PC-9 (cell line): ENCODE results near the gene COL13A1. TPM values are rescaled to one million over a fixed set of nuclear protein-coding genes. Genes with fewer than 3 reads are reported as not detected.

ENCODE experiments used
- BruUV-seq: library from RNA; stranded (reverse); fragments of 400-500 nt; replicated peaks from 2 replicates; lab custom pipeline; 2021; lab: Mats Ljungman, UMichigan
- CTCF ChIA-PET: fragments of 300-600 bp; sonication (Branson Sonifier 250); formaldehyde crosslinking; loops from one replicate; lab custom pipeline; 2022; ENCODE audit warnings: antibody characterized with exemption; lab: Charles Lee
- POLR2A ChIA-PET: fragments of 300-600 bp; sonication (Branson Sonifier 250); formaldehyde crosslinking; loops from one replicate; lab custom pipeline; 2022; ENCODE audit warnings: antibody characterized with exemption; ENCODE audit not compliant: unreplicated experiment; lab: Charles Lee
- DNase-seq, 2 experiments: peaks; one replicate each; pipeline versions ENCODE4 v3.0.0 to v3.0.0-alpha.2; 2015 to 2022; ENCODE audit warnings: mixed read lengths in 1 of 2
- H2AFZ ChIP-seq: fragments of 200-600 bp; sonication (generic); 2 replicates; pipeline ENCODE4 v1.8.1; 2017; ENCODE audit warnings: antibody characterized with exemption
- H3F3A ChIP-seq: fragments of 200-600 bp; sonication (generic); 2 replicates; pipeline ENCODE4 v1.8.1; 2017; ENCODE audit warnings: antibody characterized with exemption, mild to moderate bottlenecking, low read depth; ENCODE audit not compliant: insufficient read depth
- H3K27ac ChIP-seq: fragments of 200-600 bp; sonication (generic); 2 replicates; pipeline ENCODE4 v1.6.1; 2016; ENCODE audit warnings: mixed run types
- H3K27me3 ChIP-seq: fragments of 200-600 bp; sonication (generic); 2 replicates; pipeline ENCODE4 v1.6.1; 2016; ENCODE audit warnings: low read depth, mixed run types; ENCODE audit not compliant: insufficient read depth
- H3K36me3 ChIP-seq: fragments of 200-600 bp; sonication (generic); 2 replicates; pipeline ENCODE4 v1.6.1; 2016; ENCODE audit warnings: low read depth, mixed run types
- H3K4me1 ChIP-seq: fragments of 200-600 bp; sonication (generic); replicated peaks from 2 replicates; pipeline ENCODE4 v1.6.1; 2016; ENCODE audit warnings: mixed run types; ENCODE audit not compliant: insufficient read depth
- H3K4me2 ChIP-seq: fragments of 200-600 bp; sonication (generic); 2 replicates; pipeline ENCODE4 v1.6.1; 2017; ENCODE audit warnings: mixed run types
- H3K4me3 ChIP-seq: fragments of 200-600 bp; sonication (generic); 2 replicates; pipeline ENCODE4 v1.6.1; 2016; ENCODE audit warnings: mixed run types
- H3K79me2 ChIP-seq: fragments of 200-600 bp; sonication (generic); 2 replicates; pipeline ENCODE4 v1.6.1; 2017; ENCODE audit warnings: low read depth, mixed run types
- H3K9me2 ChIP-seq: fragments of 200-600 bp; sonication (generic); 2 replicates; pipeline ENCODE4 v1.8.1; 2017; ENCODE audit warnings: mild to moderate bottlenecking; ENCODE audit not compliant: insufficient read depth
- H3K9me3 ChIP-seq: fragments of 200-600 bp; sonication (generic); 2 replicates; pipeline ENCODE4 v1.8.1; 2016; ENCODE audit warnings: low read depth; ENCODE audit not compliant: insufficient read depth
- H4K20me1 ChIP-seq: fragments of 200-600 bp; sonication (generic); 2 replicates; pipeline ENCODE4 v1.8.1; 2017; ENCODE audit not compliant: insufficient read depth
- EZH2 ChIP-seq: fragments of 200-600 bp; sonication (generic); IDR thresholded peaks from 2 replicates; pipeline ENCODE4 v1.8.0; 2017; ENCODE audit warnings: antibody characterized with exemption, low read depth
- intact Hi-C: fragments of 100-400 bp; cut with micrococcal nuclease; formaldehyde crosslinking; loops from one replicate; pipeline ENCODE4 v1.10.0; 2022; ENCODE audit not compliant: unreplicated experiment
- total RNA-seq: library from RNA; stranded (reverse); gene quantifications from 2 replicates; pipeline ENCODE4 v1.2.3, GENCODE V29; 2021
- TF ChIP-seq, protein P1 (sequence below): fragments of 200-600 bp; sonication (generic); conservative IDR thresholded peaks from 2 replicates; pipeline ENCODE4 v1.6.1; 2017; ENCODE audit warnings: mixed run types, antibody characterized with exemption, mild to moderate bottlenecking, moderate library complexity

The COL13A1 gene
- total RNA-seq, 1 experiment from 2014 or later = 1.6 TPM

DNA sequence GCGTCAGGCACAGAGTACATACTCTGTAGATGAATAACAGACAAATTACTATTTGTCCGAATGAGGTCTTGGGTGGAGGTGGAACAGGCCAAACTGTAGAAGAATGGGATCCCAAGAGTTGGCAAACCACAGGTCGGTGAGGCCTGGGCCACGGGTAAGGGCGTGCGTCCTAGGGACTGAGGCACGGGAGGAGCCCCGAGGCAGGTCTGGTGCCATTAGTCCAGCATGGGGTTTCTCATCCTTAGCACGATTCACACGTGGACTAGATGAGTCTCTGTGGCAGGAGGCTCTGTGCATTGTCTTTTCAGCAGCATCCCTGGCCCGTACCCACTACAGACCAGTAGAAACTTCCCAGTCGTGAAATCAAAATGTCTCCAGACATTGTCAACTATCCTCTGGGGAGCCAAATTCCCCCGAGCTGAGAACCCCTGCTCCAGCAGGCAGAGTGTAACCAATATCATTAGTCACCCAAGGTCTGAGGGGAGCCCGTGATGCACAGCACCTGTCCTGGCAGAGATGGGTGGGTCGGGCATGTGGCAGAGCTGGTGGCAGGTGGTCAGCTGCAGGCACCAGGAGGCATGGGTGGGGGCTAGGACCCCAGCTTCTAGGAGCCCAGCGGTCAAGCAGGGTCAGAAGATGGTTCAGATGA lies 61.3 kb downstream of the COL13A1 start:
- no TSS peak for BruUV-seq
- Histone ChIP-seq H3K79me2 (no peaks in the 10 kb centered on the region), H3K36me3 (no peaks in the 10 kb centered on the region), H3K27me3 (no peaks in the 10 kb centered on the region), H3K27ac (peak overlapping the region; percentile 79), H2AFZ (no peak overlapping the region), H3F3A (peaks cover 54% of the 10 kb centered on the region), H4K20me1 (no peaks in the 10 kb centered on the region), H3K4me1 (peaks cover 77% of the 10 kb centered on the region), H3K9me2 (no peaks in the 10 kb centered on the region), H3K9me3 (no peaks in the 10 kb centered on the region), H3K4me3 (no peak overlapping the region), H3K4me2 (peak overlapping the region; percentile 67; the same call in 1 of the 2 replicates)
- DNase-seq = no peak
- ChIA-PET CTCF (no interaction called here), POLR2A (no interaction called here)
- TF ChIP-seq, protein P1, sequence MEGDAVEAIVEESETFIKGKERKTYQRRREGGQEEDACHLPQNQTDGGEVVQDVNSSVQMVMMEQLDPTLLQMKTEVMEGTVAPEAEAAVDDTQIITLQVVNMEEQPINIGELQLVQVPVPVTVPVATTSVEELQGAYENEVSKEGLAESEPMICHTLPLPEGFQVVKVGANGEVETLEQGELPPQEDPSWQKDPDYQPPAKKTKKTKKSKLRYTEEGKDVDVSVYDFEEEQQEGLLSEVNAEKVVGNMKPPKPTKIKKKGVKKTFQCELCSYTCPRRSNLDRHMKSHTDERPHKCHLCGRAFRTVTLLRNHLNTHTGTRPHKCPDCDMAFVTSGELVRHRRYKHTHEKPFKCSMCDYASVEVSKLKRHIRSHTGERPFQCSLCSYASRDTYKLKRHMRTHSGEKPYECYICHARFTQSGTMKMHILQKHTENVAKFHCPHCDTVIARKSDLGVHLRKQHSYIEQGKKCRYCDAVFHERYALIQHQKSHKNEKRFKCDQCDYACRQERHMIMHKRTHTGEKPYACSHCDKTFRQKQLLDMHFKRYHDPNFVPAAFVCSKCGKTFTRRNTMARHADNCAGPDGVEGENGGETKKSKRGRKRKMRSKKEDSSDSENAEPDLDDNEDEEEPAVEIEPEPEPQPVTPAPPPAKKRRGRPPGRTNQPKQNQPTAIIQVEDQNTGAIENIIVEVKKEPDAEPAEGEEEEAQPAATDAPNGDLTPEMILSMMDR = no peak
- no peak for TF ChIP-seq EZH2
- intact Hi-C loops = loop anchor here (5.0 kb wide), 1 partner anchor 61 kb away; the partner anchor contains the start of gene COL13A1

DNA sequence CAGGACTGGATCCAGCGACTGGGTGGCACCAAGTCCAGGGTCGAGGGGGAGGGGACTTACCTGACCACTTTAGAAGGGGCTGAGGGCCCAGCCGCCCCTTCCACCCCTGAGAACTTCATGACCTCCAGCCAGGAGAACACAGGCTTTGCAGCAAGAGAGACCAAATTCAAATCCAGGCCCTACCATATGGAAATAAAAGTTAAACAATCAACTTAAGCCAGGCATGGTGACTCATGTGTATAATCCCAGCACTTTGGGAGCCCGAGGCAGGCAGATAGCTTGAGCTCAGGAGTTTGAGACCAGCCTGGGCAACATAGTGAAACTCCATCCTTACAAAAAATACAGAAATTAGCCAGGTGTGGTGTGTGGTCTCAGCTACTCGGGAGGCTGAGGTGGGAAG lies 61.9 kb downstream of the COL13A1 start:
- CTCF ChIA-PET = no interaction called here
- Histone ChIP-seq H3K36me3 (no peaks in the 10 kb centered on the region), H3K9me2 (no peaks in the 10 kb centered on the region), H3K27me3 (no peaks in the 10 kb centered on the region), H3K4me3 (no peak overlapping the region), H3K9me3 (no peaks in the 10 kb centered on the region), H3K27ac (peak overlapping the region; percentile 79), H3F3A (peaks cover 56% of the 10 kb centered on the region), H2AFZ (no peak overlapping the region), H3K4me1 (peaks cover 83% of the 10 kb centered on the region), H3K79me2 (no peaks in the 10 kb centered on the region), H4K20me1 (no peaks in the 10 kb centered on the region), H3K4me2 (peak overlapping the region; percentile 67; the same call in 1 of the 2 replicates)
- no TSS peak for BruUV-seq
- peak in 1 of 2 experiments; percentile 45 for DNase-seq
- intact Hi-C loops = loop anchor here (5.0 kb wide), 1 partner anchor 61 kb away; the partner anchor contains the start of gene COL13A1
- POLR2A ChIA-PET = no interaction called here
- no peak for TF ChIP-seq EZH2
- TF ChIP-seq, protein P1 = no peak

DNA sequence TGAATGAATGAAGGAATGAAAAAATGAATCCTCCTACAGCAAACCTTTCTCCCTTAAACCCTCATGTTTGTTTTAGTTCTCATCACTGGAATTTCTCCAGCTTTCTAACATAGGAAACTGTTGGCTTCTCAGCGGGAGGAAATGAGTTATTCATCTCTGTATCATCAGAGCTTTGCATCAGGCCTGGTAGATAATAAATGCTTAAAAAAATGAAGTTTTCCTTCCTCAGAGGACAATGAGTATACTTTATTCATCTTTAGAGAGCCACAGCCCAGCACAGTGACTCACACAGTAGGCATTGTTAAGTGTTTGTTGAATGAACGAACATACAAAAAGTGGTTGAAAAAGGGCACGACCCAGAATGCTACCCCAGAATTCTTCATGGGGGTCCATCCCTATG lies 62.6 kb downstream of the COL13A1 start:
- POLR2A ChIA-PET = no interaction called here
- H2AFZ ChIP-seq = no peak overlapping the region
- intact Hi-C loops = loop anchor here (5.0 kb wide), 1 partner anchor 62 kb away; the partner anchor contains the start of gene COL13A1
- BruUV-seq = no TSS peak
- no peaks in the 10 kb centered on the region for H3K79me2 ChIP-seq
- H4K20me1 ChIP-seq = no peaks in the 10 kb centered on the region
- H3K9me3 ChIP-seq = no peaks in the 10 kb centered on the region
- CTCF ChIA-PET = no interaction called here
- H3K4me2 ChIP-seq = peak overlapping the region; percentile 67
- H3K4me1 ChIP-seq = peaks cover 90% of the 10 kb centered on the region
- H3K27ac ChIP-seq = peak overlapping the region; percentile 79
- no peak overlapping the region for H3K4me3 ChIP-seq
- no peaks in the 10 kb centered on the region for H3K36me3 ChIP-seq
- peak; percentile 26 to 93 for DNase-seq
- H3K27me3 ChIP-seq = no peaks in the 10 kb centered on the region
- TF ChIP-seq EZH2 = no peak
- TF ChIP-seq, protein P1 = no peak
- H3F3A ChIP-seq = peaks cover 63% of the 10 kb centered on the region
- no peaks in the 10 kb centered on the region for H3K9me2 ChIP-seq
